ENCODE measurements around the gene MR1. TPM values are rescaled to one million over a fixed set of nuclear protein-coding genes. Genes with fewer than 3 reads are reported as not detected.

MR1 gene
- total and polyA plus RNA-seq, 2 of the 13 experiments (the other 11 are each of a cell fraction or from before 2014, with no cell fraction given): 7.7 to 10.4 TPM

DNA sequence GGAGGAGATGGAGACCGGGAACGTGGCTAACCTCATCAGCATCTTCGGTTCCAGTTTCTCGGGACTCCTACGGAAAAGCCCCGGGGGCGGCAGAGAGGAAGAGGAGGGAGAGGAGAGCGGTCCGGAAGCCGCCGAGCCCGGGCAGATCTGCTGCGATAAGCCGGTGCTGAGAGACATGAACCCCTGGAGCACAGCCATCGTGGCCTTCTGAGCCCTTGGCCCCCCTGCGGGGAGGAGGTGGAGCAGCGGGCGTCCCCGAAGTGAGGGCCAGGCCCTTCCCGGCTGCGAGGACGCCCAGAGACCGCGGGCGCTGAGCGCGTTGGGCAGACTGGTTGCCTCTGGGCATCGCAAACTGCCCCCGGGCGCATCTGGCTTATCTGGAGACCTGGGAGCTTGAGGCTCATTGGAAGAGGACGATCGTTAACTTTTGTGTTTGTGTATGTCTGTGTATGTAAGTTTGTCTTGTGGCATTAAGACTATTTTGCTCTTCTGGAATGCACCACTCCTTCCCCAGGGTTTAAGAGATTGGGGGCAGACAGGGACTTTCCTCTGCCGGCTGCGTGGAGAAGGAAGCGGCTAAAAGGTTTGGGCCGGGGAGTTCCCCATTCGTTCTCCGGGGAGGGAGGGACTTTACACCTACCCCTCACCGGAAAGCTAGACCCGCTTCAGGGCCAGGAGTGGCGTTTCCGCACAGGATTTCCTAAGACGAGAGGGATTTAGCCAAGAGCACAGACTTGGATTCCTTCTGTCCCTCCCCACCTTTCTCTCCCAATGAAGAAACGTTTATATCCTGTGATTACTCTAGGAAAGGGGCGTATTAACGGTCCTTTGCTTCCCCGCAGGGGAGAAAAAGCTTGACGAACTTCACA is 56.1 kb downstream of the MR1 start (continued):
- TF ChIP-seq HINFP (CRISPR knock-in tag; IDR thresholded peaks at IDR 0.05; ENCODE audit: low read depth) (no peak), TSC22D2 (CRISPR knock-in tag; IDR thresholded peaks at IDR 0.05; ENCODE audit: borderline replicate concordance) (no peak), NR1H2 (CRISPR knock-in tag; IDR thresholded peaks at IDR 0.05; ENCODE audit: borderline replicate concordance, low read depth) (no peak), POLR2A (IDR thresholded peaks at IDR 0.05; ENCODE audit: insufficient read depth in 1 of 2, low read depth in 2 of 2, low read length in 2 of 2) (no peak; a peak in 1 of 4 replicates), ELF1 (CRISPR knock-in tag; IDR thresholded peaks at IDR 0.05) (no peak), AHR (CRISPR knock-in tag; IDR thresholded peaks at IDR 0.05) (0 out of 2 replicates have a peak, but pooled peaks have one; percentile 30), ZNF83 (CRISPR knock-in tag; IDR thresholded peaks at IDR 0.05; ENCODE audit: borderline replicate concordance) (no peak), ZNF280B (CRISPR knock-in tag; IDR thresholded peaks at IDR 0.05; ENCODE audit: borderline replicate concordance) (no peak), HIVEP1 (CRISPR knock-in tag; IDR thresholded peaks at IDR 0.05) (peak; percentile 54; the same call in 1 of the 2 replicates), SP1 (IDR thresholded peaks at IDR 0.05) (no peak), SP1 (CRISPR knock-in tag; IDR thresholded peaks at IDR 0.05) (no peak), ZBTB7A (CRISPR knock-in tag; IDR thresholded peaks at IDR 0.05) (no peak), GATA4 (IDR thresholded peaks at IDR 0.05; ENCODE audit: borderline replicate concordance, low read depth) (no peak), ZGPAT (CRISPR knock-in tag; IDR thresholded peaks at IDR 0.05) (peak; percentile 63; the same call in 1 of the 2 replicates), ZNF232 (CRISPR knock-in tag; IDR thresholded peaks at IDR 0.05; ENCODE audit: borderline replicate concordance) (no peak), ZNF44 (CRISPR knock-in tag; IDR thresholded peaks at IDR 0.05) (no peak), ZNF776 (CRISPR knock-in tag; IDR thresholded peaks at IDR 0.05) (no peak), ZNF790 (CRISPR knock-in tag; IDR thresholded peaks at IDR 0.05; ENCODE audit: borderline replicate concordance) (no peak), ADNP (CRISPR knock-in tag; IDR thresholded peaks at IDR 0.05) (no peak), TCF7L2 (IDR thresholded peaks at IDR 0.05; ENCODE audit: low read depth, low read length) (no peak), MED8 (CRISPR knock-in tag; IDR thresholded peaks at IDR 0.05; ENCODE audit: insufficient replicate concordance) (no peak), DNMT3B (CRISPR knock-in tag; conservative IDR thresholded peaks at IDR 0.05) (0 out of 2 replicates have a peak, but pooled peaks have one; percentile 16)
- TF ChIP-seq, protein P1, sequence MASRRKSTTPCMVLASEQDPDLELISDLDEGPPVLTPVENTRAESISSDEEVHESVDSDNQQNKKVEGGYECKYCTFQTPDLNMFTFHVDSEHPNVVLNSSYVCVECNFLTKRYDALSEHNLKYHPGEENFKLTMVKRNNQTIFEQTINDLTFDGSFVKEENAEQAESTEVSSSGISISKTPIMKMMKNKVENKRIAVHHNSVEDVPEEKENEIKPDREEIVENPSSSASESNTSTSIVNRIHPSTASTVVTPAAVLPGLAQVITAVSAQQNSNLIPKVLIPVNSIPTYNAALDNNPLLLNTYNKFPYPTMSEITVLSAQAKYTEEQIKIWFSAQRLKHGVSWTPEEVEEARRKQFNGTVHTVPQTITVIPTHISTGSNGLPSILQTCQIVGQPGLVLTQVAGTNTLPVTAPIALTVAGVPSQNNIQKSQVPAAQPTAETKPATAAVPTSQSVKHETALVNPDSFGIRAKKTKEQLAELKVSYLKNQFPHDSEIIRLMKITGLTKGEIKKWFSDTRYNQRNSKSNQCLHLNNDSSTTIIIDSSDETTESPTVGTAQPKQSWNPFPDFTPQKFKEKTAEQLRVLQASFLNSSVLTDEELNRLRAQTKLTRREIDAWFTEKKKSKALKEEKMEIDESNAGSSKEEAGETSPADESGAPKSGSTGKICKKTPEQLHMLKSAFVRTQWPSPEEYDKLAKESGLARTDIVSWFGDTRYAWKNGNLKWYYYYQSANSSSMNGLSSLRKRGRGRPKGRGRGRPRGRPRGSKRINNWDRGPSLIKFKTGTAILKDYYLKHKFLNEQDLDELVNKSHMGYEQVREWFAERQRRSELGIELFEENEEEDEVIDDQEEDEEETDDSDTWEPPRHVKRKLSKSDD (CRISPR knock-in tag; IDR thresholded peaks at IDR 0.05; ENCODE audit: low read depth): no peak
